HepG2 (cell line): Measurements from ENCODE around the gene MYH10. TPM values are rescaled to one million over a fixed set of nuclear protein-coding genes. Genes with fewer than 3 reads are reported as not detected.

Experiments
- ATAC-seq: fragments of 200-7000 bp; cut with Tn5 transposase; 3 replicates; pipeline ENCODE4 v1.9.1; 2020; ENCODE audit warnings: mild to moderate bottlenecking, moderate library complexity
- BruUV-seq: library from RNA; stranded (reverse); fragments of 400-500 nt; replicated peaks from 2 replicates; lab custom pipeline; 2021; lab: Mats Ljungman, UMichigan
- CTCF ChIA-PET: fragments of 300-600 bp; formaldehyde crosslinking; extraction: SDS; loops from one replicate; lab custom pipeline; 2021; ENCODE audit warnings: low total read pairs, inconsistent platforms, low intra/inter-chr PET ratio; lab: Yijun Ruan, JAX
- POLR2A ChIA-PET: fragments of 350-600 bp; sonication (Branson Sonifier 250); formaldehyde crosslinking; loops from one replicate; lab custom pipeline; 2020; ENCODE audit warnings: antibody characterized with exemption, inconsistent platforms; lab: Yijun Ruan, JAX
- DNase-seq: peaks from one replicate; pipeline ENCODE4 v3.0.0-alpha.2; 2015; ENCODE audit warnings: low spot score
- FAIRE-seq: peaks from 3 replicates; lab custom pipeline; 2011; peaks lifted over from hg19 to GRCh38; lab: Jason Lieb, UNC
- H2AFZ ChIP-seq: one replicate; pipeline ENCODE4 v1.6.1; 2011; ENCODE audit warnings: low read length, inconsistent platforms
- H3K27ac ChIP-seq: fragments of 300-600 bp; 3 replicates; pipeline ENCODE4 v1.8.0; 2011; ENCODE audit warnings: mixed run types, mild to moderate bottlenecking, mixed read lengths, low read length, inconsistent platforms; ENCODE audit not compliant: insufficient read depth; ENCODE audit errors: extremely low read length
- H3K27me3 ChIP-seq, 2 experiments: fragments of 200-600 bp in 1 of 2; 2 replicates in 1 of 2; 3 replicates in 1 of 2; pipeline versions ENCODE4 v1.6.0 to v1.8.0; 2011; ENCODE audit warnings: low read length in 2 of 2, mild to moderate bottlenecking in 2 of 2, moderate library complexity in 2 of 2, inconsistent platforms in 1 of 2; ENCODE audit not compliant: insufficient read depth in 2 of 2, control insufficient read depth in 1 of 2
- H3K36me3 ChIP-seq, 2 experiments: fragments of 200-600 bp in 1 of 2; replicated peaks in 1 of 2; 2 replicates in 1 of 2; 3 replicates in 1 of 2; pipeline versions ENCODE4 v1.5.1 to v1.8.0; 2011; ENCODE audit warnings: low read length in 2 of 2, inconsistent platforms in 1 of 2; ENCODE audit not compliant: insufficient read depth in 2 of 2, control insufficient read depth in 1 of 2
- H3K4me1 ChIP-seq: 2 replicates; pipeline ENCODE4 v1.5.1; 2012; ENCODE audit warnings: low read length, inconsistent platforms; ENCODE audit not compliant: insufficient read depth
- H3K4me2 ChIP-seq: 2 replicates; pipeline ENCODE4 v1.6.0; 2011; ENCODE audit warnings: low read depth, low read length, inconsistent platforms
- H3K4me3 ChIP-seq, 3 experiments: fragments of 200-600 bp in 1 of 3; sonication (generic), shearing (Covaris generic) in 1 of 3; replicated peaks in 1 of 3; 2 replicates each; pipeline ENCODE4 v1.5.1; 2011 to 2016; ENCODE audit warnings: low read length in 3 of 3, inconsistent platforms in 2 of 3, low read depth in 2 of 3, mild to moderate bottlenecking in 2 of 3, control low read depth in 1 of 3, mixed read lengths in 1 of 3; ENCODE audit not compliant: insufficient read depth in 1 of 3
- H3K79me2 ChIP-seq: one replicate; pipeline ENCODE4 v1.6.1; 2011; ENCODE audit warnings: low read length, inconsistent platforms; ENCODE audit not compliant: insufficient read depth
- H3K9ac ChIP-seq: 2 replicates; pipeline ENCODE4 v1.6.0; 2011; ENCODE audit warnings: mild to moderate bottlenecking, low read depth, low read length, inconsistent platforms; ENCODE audit not compliant: insufficient read depth
- H3K9me3 ChIP-seq: 2 replicates; pipeline ENCODE4 v1.5.1; 2012; ENCODE audit warnings: mild to moderate bottlenecking, low read length
- H4K20me1 ChIP-seq: 2 replicates; pipeline ENCODE4 v1.6.0; 2011; ENCODE audit warnings: inconsistent platforms, mild to moderate bottlenecking, low read length, moderate library complexity; ENCODE audit not compliant: insufficient read depth
- ADNP ChIP-seq: sonication (generic); formaldehyde crosslinking; IDR thresholded peaks from 2 replicates; pipeline ENCODE4 v1.4.0; 2020; ENCODE audit warnings: missing genetic modification reagents
- FOSL2 ChIP-seq: sonication (generic); formaldehyde crosslinking; IDR thresholded peaks from 2 replicates; pipeline ENCODE4 v1.4.0; 2020; ENCODE audit warnings: missing genetic modification reagents
- HNRNPK ChIP-seq: fragments of 200-400 bp; formaldehyde crosslinking; IDR thresholded peaks from 2 replicates; pipeline ENCODE4 v1.6.1; 2018; ENCODE audit warnings: low read length, low read depth, moderate library complexity, mild to moderate bottlenecking; ENCODE audit not compliant: poor library complexity, severe bottlenecking
- KDM5A ChIP-seq: fragments of 200-600 bp; sonication (generic); IDR thresholded peaks from 2 replicates; pipeline ENCODE4 v1.7.0; 2018; ENCODE audit warnings: antibody characterized with exemption, mild to moderate bottlenecking, low read length, borderline replicate concordance
- RBM22 ChIP-seq: fragments of 200-400 bp; formaldehyde crosslinking; optimal IDR thresholded peaks from 2 replicates; pipeline ENCODE3; 2017; ENCODE audit warnings: mild to moderate bottlenecking, low read length, moderate library complexity
- ZBTB26 ChIP-seq: IDR thresholded peaks from 2 replicates; pipeline ENCODE4 v1.6.1; 2016; ENCODE audit warnings: missing compliant biosample characterization, missing genetic modification reagents, borderline replicate concordance
- ZFAT ChIP-seq: sonication (generic); formaldehyde crosslinking; conservative IDR thresholded peaks from 2 replicates; pipeline ENCODE4 v1.8.1; 2023; ENCODE audit warnings: missing genetic modification reagents, inconsistent platforms
- ZMAT3 ChIP-seq: sonication (generic); formaldehyde crosslinking; conservative IDR thresholded peaks from 2 replicates; pipeline ENCODE4 v1.7.0; 2021; ENCODE audit warnings: missing genetic modification reagents
- ZNF160 ChIP-seq: sonication (generic); formaldehyde crosslinking; IDR thresholded peaks from 2 replicates; pipeline ENCODE4 v1.8.0; 2022; ENCODE audit warnings: mild to moderate bottlenecking, inconsistent platforms, missing genetic modification reagents
- ZNF577 ChIP-seq: sonication (generic); formaldehyde crosslinking; IDR thresholded peaks from 2 replicates; pipeline ENCODE4 v1.4.0; 2020; ENCODE audit warnings: mild to moderate bottlenecking, low read depth, missing genetic modification reagents, borderline replicate concordance
- ZNF800 ChIP-seq: sonication (generic); formaldehyde crosslinking; IDR thresholded peaks from 2 replicates; pipeline ENCODE4 v1.4.0; 2020; ENCODE audit warnings: missing genetic modification reagents
- WGBS: methylation state at CpG from one replicate; pipeline ENCODE4 v1.1.6; 2017; ENCODE audit warnings: low lambda C conversion rate; 5-methylcytosine and 5-hydroxymethylcytosine counted together
- in situ Hi-C: cut with HindIII; loops from 2 replicates; pipeline ENCODE4 v1.10.0; 2017; ENCODE audit warnings: low pct_unique_long_range_greater_than_20kb; ENCODE audit not compliant: extremely low pct_ligation_motif_present
- intact Hi-C: fragments of 100-400 bp; cut with micrococcal nuclease; formaldehyde crosslinking; loops from one replicate; pipeline ENCODE4 v1.10.0; 2022; ENCODE audit not compliant: unreplicated experiment
- polyA plus RNA-seq, 8 experiments: library from polyadenylated mRNA; depleted of rRNA in 3 of 8; stranded (reverse) in 7 of 8; unstranded in 1 of 8; fragments of >200 nt; fragmentation: Illumina TruSeq in 4 of 8; extraction: Trizol in 4 of 8; gene quantifications; 2 replicates each; pipeline versions ENCODE4 v1.2.1 to v1.2.3, GENCODE V29; 2011 to 2016; ENCODE audit warnings: low read depth in 4 of 8, missing spikeins in 1 of 8, mixed read lengths in 1 of 8; ENCODE audit not compliant: insufficient read depth in 1 of 8
- total RNA-seq, 5 experiments: library from RNA; depleted of rRNA; stranded (reverse); fragments of >200 nt; fragmentation: Illumina TruSeq; extraction: Trizol; gene quantifications; 2 replicates each; pipeline ENCODE4 v1.2.3, GENCODE V29; 2016; ENCODE audit warnings: low read depth in 1 of 5
- TF ChIP-seq, protein P1 (sequence below): sonication (generic); formaldehyde crosslinking; IDR thresholded peaks from 2 replicates; pipeline ENCODE4 v1.8.1; 2023; ENCODE audit warnings: mild to moderate bottlenecking, missing genetic modification reagents
- TF ChIP-seq, protein P2 (sequence below): sonication (generic); formaldehyde crosslinking; IDR thresholded peaks from 2 replicates; pipeline ENCODE4 v1.4.0; 2020; ENCODE audit warnings: missing genetic modification reagents

Gene MYH10
- total and polyA plus RNA-seq, 2 of the 13 experiments (the other 11 are each of a cell fraction or from before 2014, with no cell fraction given) = 43.4 to 68.6 TPM

DNA sequence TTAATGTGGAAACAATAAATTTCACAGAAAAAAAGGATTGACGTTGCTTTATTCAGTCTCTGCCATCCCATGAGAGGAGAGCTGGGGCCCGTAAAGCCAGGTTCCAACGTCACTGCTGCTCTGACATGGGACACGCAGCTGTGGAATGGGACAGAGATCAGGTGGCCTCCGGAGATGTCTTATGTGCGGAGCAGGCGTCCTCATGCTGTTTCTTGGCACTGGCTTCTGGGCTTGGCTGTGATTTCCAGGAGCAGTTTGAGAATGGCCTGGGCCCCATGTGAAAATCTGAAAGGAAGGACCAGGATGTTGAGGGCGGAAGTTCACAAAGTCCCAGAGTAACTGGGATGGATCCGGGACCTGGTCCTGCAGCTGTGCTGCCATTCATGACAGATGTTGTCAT is 162.4 kb downstream of the MYH10 start:
- FAIRE-seq (no peak), DNase-seq (no peak), ATAC-seq (no peak)
- Histone ChIP-seq H3K4me1 (peaks cover 27% of the 10 kb centered on the region), H3K9ac (no peak overlapping the region), H3K36me3 (peaks cover 36 to 85% of the 10 kb centered on the region in 2 experiments; a peak in 4 of 5 replicates), H3K4me2 (no peak overlapping the region), H2AFZ (no peak overlapping the region), H3K4me3 (no peak overlapping the region), H3K9me3 (no peaks in the 10 kb centered on the region), H3K79me2 (peaks cover 31% of the 10 kb centered on the region), H3K27ac (no peak overlapping the region), H4K20me1 (peaks cover 37% of the 10 kb centered on the region), H3K27me3 (no peaks in the 10 kb centered on the region)
- TF ChIP-seq RBM22 (no peak), ADNP (CRISPR knock-in tag) (no peak), ZMAT3 (no peak), FOSL2 (CRISPR knock-in tag) (no peak)
- POLR2A ChIA-PET = no interaction called here
- CTCF ChIA-PET = no interaction called here
- no TSS peak for BruUV-seq
- WGBS = 96% methylated on average over 9 of the region's 9 CpGs
- in situ Hi-C loops (no loop called here), intact Hi-C loops (no loop called here)

GRCh38 chr17:8467527-8467926 is 163.0 kb downstream of the MYH10 start:
- Histone ChIP-seq H3K4me2 (no peak overlapping the region), H3K4me1 (peaks cover 33% of the 10 kb centered on the region), H2AFZ (no peak overlapping the region), H3K9ac (no peak overlapping the region), H3K27ac (no peak overlapping the region), H3K4me3 (no peak overlapping the region), H3K79me2 (peaks cover 37% of the 10 kb centered on the region), H3K9me3 (no peaks in the 10 kb centered on the region), H3K36me3 (peaks cover 36 to 85% of the 10 kb centered on the region in 2 experiments; a peak in 4 of 5 replicates), H4K20me1 (peaks cover 37% of the 10 kb centered on the region), H3K27me3 (no peaks in the 10 kb centered on the region)
- POLR2A ChIA-PET = no interaction called here
- DNase-seq = no peak
- intact Hi-C loops = no loop called here
- ATAC-seq = no peak
- no TSS peak for BruUV-seq
- CTCF ChIA-PET = no interaction called here
- 93% methylated on average over 16 of the region's 16 CpGs for WGBS
- in situ Hi-C loops = no loop called here
- FAIRE-seq = no peak
- TF ChIP-seq ZNF800 (no peak), ZFAT (CRISPR knock-in tag) (no peak), ZNF160 (CRISPR knock-in tag) (no peak), ZNF577 (CRISPR knock-in tag) (no peak), KDM5A (no peak), ZBTB26 (no peak), HNRNPK (no peak)
- TF ChIP-seq, protein P1, sequence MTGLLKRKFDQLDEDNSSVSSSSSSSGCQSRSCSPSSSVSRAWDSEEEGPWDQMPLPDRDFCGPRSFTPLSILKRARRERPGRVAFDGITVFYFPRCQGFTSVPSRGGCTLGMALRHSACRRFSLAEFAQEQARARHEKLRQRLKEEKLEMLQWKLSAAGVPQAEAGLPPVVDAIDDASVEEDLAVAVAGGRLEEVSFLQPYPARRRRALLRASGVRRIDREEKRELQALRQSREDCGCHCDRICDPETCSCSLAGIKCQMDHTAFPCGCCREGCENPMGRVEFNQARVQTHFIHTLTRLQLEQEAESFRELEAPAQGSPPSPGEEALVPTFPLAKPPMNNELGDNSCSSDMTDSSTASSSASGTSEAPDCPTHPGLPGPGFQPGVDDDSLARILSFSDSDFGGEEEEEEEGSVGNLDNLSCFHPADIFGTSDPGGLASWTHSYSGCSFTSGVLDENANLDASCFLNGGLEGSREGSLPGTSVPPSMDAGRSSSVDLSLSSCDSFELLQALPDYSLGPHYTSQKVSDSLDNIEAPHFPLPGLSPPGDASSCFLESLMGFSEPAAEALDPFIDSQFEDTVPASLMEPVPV (CRISPR knock-in tag) = no peak
- TF ChIP-seq, protein P2, sequence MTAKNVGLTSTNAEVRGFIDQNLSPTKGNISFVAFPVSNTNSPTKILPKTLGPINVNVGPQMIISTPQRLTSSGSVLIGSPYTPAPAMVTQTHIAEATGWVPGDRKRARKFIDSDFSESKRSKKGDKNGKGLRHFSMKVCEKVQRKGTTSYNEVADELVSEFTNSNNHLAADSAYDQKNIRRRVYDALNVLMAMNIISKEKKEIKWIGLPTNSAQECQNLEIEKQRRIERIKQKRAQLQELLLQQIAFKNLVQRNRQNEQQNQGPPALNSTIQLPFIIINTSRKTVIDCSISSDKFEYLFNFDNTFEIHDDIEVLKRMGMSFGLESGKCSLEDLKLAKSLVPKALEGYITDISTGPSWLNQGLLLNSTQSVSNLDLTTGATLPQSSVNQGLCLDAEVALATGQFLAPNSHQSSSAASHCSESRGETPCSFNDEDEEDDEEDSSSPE (CRISPR knock-in tag) = no peak
